Measurements from ENCODE around the gene UBASH3A.

Gene UBASH3A

DNA sequence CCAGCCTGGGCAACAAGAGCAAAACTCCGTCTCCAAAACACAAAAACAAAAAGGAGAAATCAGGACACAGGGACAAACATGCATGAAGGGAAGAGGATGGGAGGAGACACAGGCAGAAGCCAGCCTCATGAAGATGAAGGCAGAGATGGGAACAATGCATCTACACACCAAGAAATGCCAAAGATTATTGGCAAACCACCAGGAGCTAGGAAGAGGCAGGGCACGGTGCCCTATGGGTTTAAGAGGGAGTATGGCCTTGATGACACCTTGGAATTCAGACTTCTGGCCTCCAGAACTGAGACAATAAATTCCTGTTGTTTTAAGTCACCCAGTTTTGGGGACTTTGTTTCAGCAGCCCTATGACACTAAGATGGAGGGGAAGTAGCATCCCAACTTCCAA, 13.0 kb upstream of the UBASH3A start:
- TF ChIP-seq, protein P1, sequence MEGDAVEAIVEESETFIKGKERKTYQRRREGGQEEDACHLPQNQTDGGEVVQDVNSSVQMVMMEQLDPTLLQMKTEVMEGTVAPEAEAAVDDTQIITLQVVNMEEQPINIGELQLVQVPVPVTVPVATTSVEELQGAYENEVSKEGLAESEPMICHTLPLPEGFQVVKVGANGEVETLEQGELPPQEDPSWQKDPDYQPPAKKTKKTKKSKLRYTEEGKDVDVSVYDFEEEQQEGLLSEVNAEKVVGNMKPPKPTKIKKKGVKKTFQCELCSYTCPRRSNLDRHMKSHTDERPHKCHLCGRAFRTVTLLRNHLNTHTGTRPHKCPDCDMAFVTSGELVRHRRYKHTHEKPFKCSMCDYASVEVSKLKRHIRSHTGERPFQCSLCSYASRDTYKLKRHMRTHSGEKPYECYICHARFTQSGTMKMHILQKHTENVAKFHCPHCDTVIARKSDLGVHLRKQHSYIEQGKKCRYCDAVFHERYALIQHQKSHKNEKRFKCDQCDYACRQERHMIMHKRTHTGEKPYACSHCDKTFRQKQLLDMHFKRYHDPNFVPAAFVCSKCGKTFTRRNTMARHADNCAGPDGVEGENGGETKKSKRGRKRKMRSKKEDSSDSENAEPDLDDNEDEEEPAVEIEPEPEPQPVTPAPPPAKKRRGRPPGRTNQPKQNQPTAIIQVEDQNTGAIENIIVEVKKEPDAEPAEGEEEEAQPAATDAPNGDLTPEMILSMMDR (IDR thresholded peaks at IDR 0.05; ENCODE audit: low read depth, low read length), result no peak
- no peak overlapping the region for H3K4me3 ChIP-seq (ENCODE audit: low read depth, low read length)

DNA sequence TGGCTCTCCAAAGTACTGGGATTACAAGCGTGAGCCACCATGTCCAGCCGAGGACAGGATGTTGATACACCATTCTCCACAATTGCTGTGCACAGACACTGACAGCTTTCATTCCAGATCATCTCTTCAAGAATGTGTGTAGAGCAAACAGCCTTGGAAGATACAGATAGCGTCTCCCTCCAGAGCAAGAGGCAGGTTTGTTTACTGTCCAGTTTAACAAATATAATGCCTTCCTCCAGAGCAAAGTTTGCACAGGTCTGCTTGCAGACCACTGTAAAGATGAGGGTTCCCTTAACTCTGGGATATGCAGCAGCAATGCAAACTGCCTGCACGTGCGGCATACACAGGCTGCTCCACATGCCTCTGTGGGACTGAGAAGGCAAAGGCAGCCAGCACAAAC, 12.4 kb upstream of the UBASH3A start:
- TF ChIP-seq, protein P1 (IDR thresholded peaks at IDR 0.05; ENCODE audit: low read depth, low read length), result no peak
- H3K4me3 ChIP-seq (ENCODE audit: low read depth, low read length), result no peak overlapping the region

DNA sequence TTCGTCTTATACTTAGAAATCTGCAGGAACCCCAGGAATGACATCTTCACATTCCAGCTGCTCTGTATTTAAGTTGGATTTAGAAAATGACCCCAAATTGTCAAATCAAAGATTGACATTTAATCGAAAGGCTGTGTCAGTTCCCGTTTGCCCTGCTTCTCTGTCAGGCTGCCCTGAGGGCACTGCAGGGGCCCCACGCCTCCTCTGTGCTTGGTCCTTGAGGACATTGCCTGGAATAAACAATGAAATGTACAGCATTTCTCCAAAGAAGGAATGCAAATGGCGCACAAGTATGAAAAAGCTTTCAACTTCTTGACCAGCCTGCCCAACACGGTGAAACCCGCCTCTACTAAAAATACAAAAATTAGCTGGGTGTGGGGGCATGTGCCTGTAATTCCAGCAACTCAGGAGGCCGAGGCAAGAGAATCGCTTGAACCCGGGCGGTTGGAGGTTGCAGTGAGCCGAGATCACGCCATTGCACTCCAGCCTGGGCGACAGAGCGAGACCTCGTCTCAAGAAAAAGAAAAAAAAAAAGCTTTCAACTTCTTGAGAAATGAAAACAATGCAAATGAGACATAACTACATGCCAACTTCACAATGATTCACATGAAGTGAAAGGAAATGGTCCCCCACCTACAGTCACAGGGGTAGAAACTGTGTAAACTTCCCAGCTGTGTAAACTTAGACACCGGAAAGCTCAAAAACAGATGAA, 10.8 kb upstream of the UBASH3A start:
- TF ChIP-seq, protein P1 (IDR thresholded peaks at IDR 0.05; ENCODE audit: low read depth, low read length), result no peak
- no peak overlapping the region for H3K4me3 ChIP-seq (ENCODE audit: low read depth, low read length)

DNA sequence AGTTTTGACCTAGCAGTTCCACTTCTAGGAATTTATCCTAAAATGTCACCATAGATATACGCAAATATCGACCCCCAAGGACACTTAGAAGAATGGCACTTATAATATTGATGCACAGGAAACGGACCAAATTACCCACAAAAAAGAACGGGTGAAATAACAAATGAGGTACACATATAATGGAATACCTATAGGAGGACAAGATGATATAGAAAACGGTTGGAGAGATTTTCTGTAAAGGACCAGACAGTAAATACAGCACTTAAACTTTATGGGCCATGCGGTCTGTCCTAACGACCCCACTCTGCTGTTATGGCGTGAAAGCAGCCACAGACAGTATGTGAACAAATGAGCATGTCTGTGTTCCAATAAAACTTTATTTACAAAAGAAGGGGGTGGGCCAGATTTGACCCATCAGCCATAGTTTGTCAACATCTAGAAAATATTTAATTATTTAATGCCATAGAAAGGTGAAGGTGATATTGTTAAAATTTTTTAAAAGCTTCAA, 10.2 kb upstream of the UBASH3A start:
- no peak overlapping the region for H3K4me3 ChIP-seq (ENCODE audit: low read depth, low read length)
- TF ChIP-seq, protein P1 (IDR thresholded peaks at IDR 0.05; ENCODE audit: low read depth, low read length), result no peak

DNA sequence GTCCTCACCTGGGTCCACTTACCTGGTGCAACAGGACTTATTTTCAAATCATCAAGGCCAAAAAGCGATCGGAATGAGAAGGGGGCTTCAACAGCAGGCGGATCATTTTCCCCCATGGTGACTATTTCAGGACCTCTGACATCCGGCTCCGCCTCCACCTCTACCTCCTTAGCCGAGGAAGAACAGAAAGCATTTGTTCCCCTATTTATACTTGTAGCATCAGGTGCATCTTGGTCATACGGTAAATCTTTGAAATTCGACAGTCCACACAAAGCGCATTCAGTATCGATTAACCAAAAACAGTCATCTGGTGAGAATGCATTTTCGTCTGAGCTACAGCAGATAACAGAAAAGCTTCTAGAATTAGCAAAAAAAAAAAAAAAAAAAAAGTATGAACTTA, 8.4 kb upstream of the UBASH3A start:
- TF ChIP-seq, protein P1 (IDR thresholded peaks at IDR 0.05; ENCODE audit: low read depth, low read length), result no peak

DNA sequence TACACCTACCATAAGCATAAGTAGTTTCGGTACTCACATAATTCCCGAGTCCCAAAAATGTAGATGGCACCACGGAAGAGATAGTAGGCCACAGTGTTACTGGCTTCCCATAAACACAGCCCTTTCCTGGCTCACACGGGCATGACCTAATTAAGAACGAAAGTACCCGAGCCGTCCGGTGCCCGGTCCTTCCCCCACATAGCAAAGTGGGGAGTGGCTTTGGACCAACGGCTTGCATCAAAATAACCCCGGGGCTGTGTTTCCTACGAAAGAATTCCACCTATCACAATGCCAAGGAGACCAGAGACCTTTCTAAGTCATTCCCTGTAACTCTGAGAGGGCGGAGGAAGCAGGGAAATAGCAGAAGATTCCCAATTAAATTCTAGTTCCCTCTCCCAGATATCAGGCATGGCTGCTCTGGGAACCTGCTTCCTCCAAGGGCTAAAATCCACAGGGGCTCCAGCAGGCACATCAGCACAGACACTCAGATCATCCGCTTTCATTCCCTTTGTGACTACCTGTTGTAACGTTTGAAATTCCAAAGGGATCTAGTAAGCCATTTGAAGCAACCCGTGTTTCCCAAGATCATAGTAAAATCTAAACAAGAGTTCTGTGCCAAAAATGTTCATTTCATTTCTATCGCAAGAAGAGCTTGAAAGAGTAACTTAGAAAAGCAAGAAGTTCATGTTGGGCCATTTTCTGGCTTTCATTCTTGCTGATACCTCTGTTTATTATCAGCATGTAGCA, 7.6 kb upstream of the UBASH3A start, which contains the start of gene TMPRSS3:
TSS of gene TMPRSS3 (minus strand) at position 148 of the 747 bp plus-strand sequence. CDS start 635 bp downstream, outside the sequence.
- no peak within 1 kb of the TSS for H3K4me3 ChIP-seq (ENCODE audit: low read depth, low read length)
- TF ChIP-seq, protein P1 (IDR thresholded peaks at IDR 0.05; ENCODE audit: low read depth, low read length), result no peak

More for the DNA sequence above, 8.4 kb upstream of the UBASH3A start:
- H3K4me3 ChIP-seq (ENCODE audit: low read depth, low read length), result no peak overlapping the region
